Subcutaneous abdominal adipose tissue (tissue), 5 donors: ENCODE data around the gene LRRC38.
"Not testable (repeated sequence)": the region's sequence is repeated elsewhere in the genome, so short reads cannot be mapped to it uniquely, and the experiment has no call there.

Source experiments
- H3K27ac ChIP-seq: one replicate; pipeline ENCODE4 v1.7.0; 2013; ENCODE audit warnings: low read depth, mild to moderate bottlenecking, inconsistent platforms, low read length, moderate library complexity
- H3K27me3 ChIP-seq, 5 donors: one replicate each; pipeline ENCODE4 v1.7.0; 2013; ENCODE audit warnings: low read length in 5 of 5, inconsistent platforms in 1 of 5; ENCODE audit not compliant: control insufficient read depth in 5 of 5, insufficient read depth in 4 of 5
- H3K36me3 ChIP-seq, 5 donors: one replicate each; pipeline ENCODE4 v1.7.0; 2013; ENCODE audit warnings: low read length in 5 of 5; ENCODE audit not compliant: control insufficient read depth in 5 of 5, insufficient read depth in 5 of 5
- H3K4me1 ChIP-seq, 5 donors: one replicate each; pipeline ENCODE4 v1.7.0; 2013; ENCODE audit warnings: low read length in 5 of 5, mild to moderate bottlenecking in 3 of 5, moderate library complexity in 1 of 5; ENCODE audit not compliant: control insufficient read depth in 5 of 5, insufficient read depth in 5 of 5
- H3K4me3 ChIP-seq, 5 donors: one replicate each; pipeline ENCODE4 v1.7.0; 2013; ENCODE audit warnings: low read length in 5 of 5, low read depth in 1 of 5
- H3K9ac ChIP-seq, 5 donors: one replicate each; pipeline ENCODE4 v1.7.0; 2013; ENCODE audit warnings: low read length in 5 of 5, mild to moderate bottlenecking in 4 of 5, moderate library complexity in 3 of 5
- H3K9me3 ChIP-seq, 5 donors: one replicate each; pipeline ENCODE4 v1.7.0; 2013; ENCODE audit warnings: low read length in 5 of 5; ENCODE audit not compliant: control insufficient read depth in 5 of 5
- donor health status: healthy.
- donor health status: healthy.
- donor health status: healthy.
- donor health status: healthy.
- donor health status: healthy.

The LRRC38 gene, protein sequence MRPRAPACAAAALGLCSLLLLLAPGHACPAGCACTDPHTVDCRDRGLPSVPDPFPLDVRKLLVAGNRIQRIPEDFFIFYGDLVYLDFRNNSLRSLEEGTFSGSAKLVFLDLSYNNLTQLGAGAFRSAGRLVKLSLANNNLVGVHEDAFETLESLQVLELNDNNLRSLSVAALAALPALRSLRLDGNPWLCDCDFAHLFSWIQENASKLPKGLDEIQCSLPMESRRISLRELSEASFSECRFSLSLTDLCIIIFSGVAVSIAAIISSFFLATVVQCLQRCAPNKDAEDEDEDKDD

GRCh38 chr1:13513895-13514546 lies at the start of gene LRRC38:
Gene LRRC38, minus strand, starts transcription at chr1:13514003. Its CDS starts 410 bp downstream, at chr1:13513593.
- Histone ChIP-seq H3K4me3 (no peak within 1 kb of the TSS), H3K27me3 (peaks cover 14 to 77% (median 56%) of the 10 kb centered on the region in 5 donors)

DNA sequence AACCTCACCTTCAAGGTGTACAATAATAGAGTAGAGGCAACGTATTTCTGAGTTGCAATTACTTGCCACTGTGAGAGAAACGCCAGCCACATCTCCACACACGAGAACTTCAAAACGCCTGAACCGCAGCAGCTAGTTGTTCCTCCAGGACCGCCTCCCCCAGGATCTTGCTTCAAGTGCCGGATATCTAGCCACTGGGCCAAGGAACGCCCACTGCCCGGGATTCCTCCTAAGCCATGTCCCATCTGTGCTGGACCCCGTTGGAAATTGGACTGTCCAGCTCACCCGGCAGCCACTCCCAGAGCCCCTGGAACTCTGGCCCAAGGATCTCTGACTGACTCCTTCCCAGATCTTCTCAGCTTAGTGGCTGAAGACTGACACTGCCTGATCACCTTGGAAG lies 49.2 kb upstream of the LRRC38 start:
- not testable (repeated sequence) for H3K27me3 ChIP-seq, H3K36me3 ChIP-seq, H3K9me3 ChIP-seq, H3K4me1 ChIP-seq, H3K4me3 ChIP-seq, H3K9ac ChIP-seq, H3K27ac ChIP-seq

More at GRCh38 chr1:13513895-13514546, at the start of gene LRRC38:
- Histone ChIP-seq H3K9ac (no peak within 1 kb of the TSS), H3K27ac (no peak within 1 kb of the TSS), H3K9me3 (peaks cover 0 to 4% (median 4%) of the 10 kb centered on the region in 5 donors), H3K4me1 (peaks cover 0 to 9% (median 0%) of the 10 kb centered on the region in 5 donors), H3K36me3 (no peaks in the 10 kb centered on the region)

- Histone ChIP-seq H3K9ac (no peak overlapping the region), H3K36me3 (no peaks in the 10 kb centered on the region)
Measured at GRCh38 chr1:13560541-13560940, 46.7 kb upstream of the LRRC38 start.

DNA sequence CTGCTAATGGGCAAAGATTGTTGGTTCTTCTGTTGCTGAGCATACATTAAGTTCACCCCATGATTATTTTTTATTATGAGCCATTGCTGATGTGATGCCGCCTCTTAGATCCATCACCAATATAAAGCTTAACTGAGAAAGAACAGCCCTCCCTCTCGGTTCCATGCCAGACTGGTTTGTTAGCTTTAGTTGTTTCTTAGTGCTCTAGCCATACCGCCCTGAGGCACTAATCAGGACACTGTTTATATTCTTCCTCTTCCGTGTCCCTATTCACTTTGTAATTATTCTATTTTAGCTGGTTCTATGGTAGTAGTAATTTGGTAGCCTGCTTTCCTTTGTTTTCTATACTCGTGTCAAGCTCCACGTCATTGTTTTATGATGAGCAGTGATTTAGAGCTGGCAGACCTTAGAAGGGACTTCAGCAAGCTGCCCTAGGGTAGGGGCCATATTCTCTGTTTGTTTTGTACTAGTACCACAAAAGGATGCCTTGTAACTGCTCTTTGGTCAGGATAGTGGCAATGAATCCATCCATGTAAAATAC lies 42.5 kb upstream of the LRRC38 start:
- Histone ChIP-seq H3K9ac (no peak overlapping the region), H3K9me3 (no peaks in the 10 kb centered on the region), H3K4me1 (no peaks in the 10 kb centered on the region), H3K36me3 (no peaks in the 10 kb centered on the region), H3K4me3 (no peak overlapping the region), H3K27me3 (peaks cover 0 to 5% (median 0%) of the 10 kb centered on the region in 5 donors), H3K27ac (no peak overlapping the region)

More at GRCh38 chr1:13560541-13560940, 46.7 kb upstream of the LRRC38 start:
- Histone ChIP-seq H3K27me3 (peaks cover 0 to 5% (median 0%) of the 10 kb centered on the region in 5 donors), H3K27ac (no peak overlapping the region), H3K9me3 (no peaks in the 10 kb centered on the region), H3K4me3 (no peak overlapping the region), H3K4me1 (no peaks in the 10 kb centered on the region)

GRCh38 chr1:13554798-13555197 lies 41.0 kb upstream of the LRRC38 start:
- no peak overlapping the region for H3K27ac ChIP-seq
- H3K9me3 ChIP-seq: no peaks in the 10 kb centered on the region
- no peak overlapping the region for H3K9ac ChIP-seq
- H3K27me3 ChIP-seq: no peaks in the 10 kb centered on the region
- H3K4me3 ChIP-seq: no peak overlapping the region
- H3K4me1 ChIP-seq: peaks cover 0 to 2% (median 0%) of the 10 kb centered on the region in 5 donors
- H3K36me3 ChIP-seq: no peaks in the 10 kb centered on the region

DNA sequence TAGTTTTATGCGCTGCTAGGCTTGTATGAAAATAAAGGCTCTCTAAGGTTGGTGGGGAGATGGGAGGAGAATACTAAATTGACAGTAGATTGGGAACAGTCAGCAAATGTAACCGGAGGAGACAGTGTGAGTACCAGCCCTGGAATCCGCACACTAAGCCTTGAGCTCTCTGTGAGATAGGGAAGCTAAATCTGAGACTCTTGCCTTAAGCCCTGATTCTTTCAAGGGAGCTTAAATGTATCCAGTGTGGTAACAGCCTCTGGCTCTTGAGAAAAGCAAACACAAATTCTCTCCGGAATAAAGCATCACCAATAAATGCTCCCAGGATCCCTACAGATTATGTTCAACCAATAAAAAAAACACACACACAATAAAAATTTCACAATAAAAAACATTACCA lies 36.9 kb upstream of the LRRC38 start:
- H3K4me3 ChIP-seq: no peak overlapping the region
- peaks cover 0 to 2% (median 0%) of the 10 kb centered on the region in 5 donors for H3K4me1 ChIP-seq
- no peak overlapping the region for H3K27ac ChIP-seq
- no peak overlapping the region for H3K9ac ChIP-seq
- H3K36me3 ChIP-seq: no peaks in the 10 kb centered on the region
- peaks cover 4 to 8% (median 7%) of the 10 kb centered on the region in 5 donors for H3K27me3 ChIP-seq
- H3K9me3 ChIP-seq: no peaks in the 10 kb centered on the region

GRCh38 chr1:13549521-13549920 lies 35.7 kb upstream of the LRRC38 start:
- no peaks in the 10 kb centered on the region for H3K36me3 ChIP-seq

DNA sequence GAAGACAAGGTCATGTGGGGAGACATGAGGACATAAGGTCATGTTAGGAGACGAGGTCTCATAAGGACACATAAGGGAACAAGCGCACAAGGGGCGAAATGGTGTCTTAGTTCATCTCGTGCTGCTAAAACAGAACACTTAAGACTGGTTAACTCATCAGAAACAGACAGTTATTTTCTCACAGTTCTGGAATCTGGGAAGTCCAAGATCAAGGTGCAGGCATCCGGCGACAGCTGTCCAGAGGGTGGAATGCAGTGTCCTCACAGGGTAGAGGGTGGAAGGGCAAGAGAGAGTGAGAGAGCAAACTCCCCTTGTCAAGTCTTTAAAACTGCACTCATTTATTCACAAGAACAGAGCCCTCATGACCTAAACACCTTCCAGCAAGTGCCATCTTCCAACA lies 35.2 kb upstream of the LRRC38 start:
- peaks cover 0 to 2% (median 2%) of the 10 kb centered on the region in 5 donors for H3K4me1 ChIP-seq
- no peak overlapping the region for H3K27ac ChIP-seq

More at GRCh38 chr1:13549521-13549920, 35.7 kb upstream of the LRRC38 start:
- Histone ChIP-seq H3K4me3 (no peak overlapping the region), H3K4me1 (peaks cover 0 to 2% (median 0%) of the 10 kb centered on the region in 5 donors), H3K27me3 (peaks cover 4 to 8% (median 7%) of the 10 kb centered on the region in 5 donors), H3K9me3 (no peaks in the 10 kb centered on the region), H3K9ac (no peak overlapping the region), H3K27ac (no peak overlapping the region)

GRCh38 chr1:13548281-13548680 lies 34.5 kb upstream of the LRRC38 start:
- Histone ChIP-seq H3K9me3 (no peaks in the 10 kb centered on the region), H3K36me3 (no peaks in the 10 kb centered on the region), H3K27ac (no peak overlapping the region), H3K27me3 (peaks cover 4 to 8% (median 7%) of the 10 kb centered on the region in 5 donors), H3K4me3 (no peak overlapping the region), H3K4me1 (peaks cover 0 to 9% (median 2%) of the 10 kb centered on the region in 5 donors), H3K9ac (no peak overlapping the region)

More for the DNA sequence above, 35.2 kb upstream of the LRRC38 start:
- Histone ChIP-seq H3K36me3 (no peaks in the 10 kb centered on the region), H3K9ac (no peak overlapping the region), H3K4me3 (no peak overlapping the region), H3K9me3 (no peaks in the 10 kb centered on the region), H3K27me3 (peaks cover 4 to 8% (median 7%) of the 10 kb centered on the region in 5 donors)

DNA sequence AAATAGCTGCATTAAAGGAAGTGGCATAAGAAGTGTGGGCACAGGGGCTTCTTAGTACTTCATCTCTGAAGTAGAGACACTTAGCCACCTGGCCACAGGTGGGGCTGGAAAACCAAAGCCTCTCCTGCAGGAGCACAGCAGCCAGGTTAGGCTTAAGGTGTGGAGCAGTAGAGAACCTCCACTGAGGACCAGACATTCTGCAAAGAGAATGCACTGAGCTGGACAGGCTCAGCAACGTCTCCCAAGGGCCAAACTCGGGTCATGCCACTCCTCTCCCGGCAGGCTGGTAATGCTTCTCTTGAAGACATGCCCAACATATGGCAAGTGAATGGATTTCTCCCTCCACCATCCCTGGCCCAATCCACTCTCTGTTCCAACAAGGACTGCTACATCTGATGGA lies 33.0 kb upstream of the LRRC38 start:
- Histone ChIP-seq H3K27ac (no peak overlapping the region), H3K4me3 (no peak overlapping the region), H3K9ac (no peak overlapping the region), H3K27me3 (peaks cover 4 to 8% (median 7%) of the 10 kb centered on the region in 5 donors), H3K9me3 (no peaks in the 10 kb centered on the region), H3K4me1 (peaks cover 0 to 10% (median 2%) of the 10 kb centered on the region in 5 donors), H3K36me3 (no peaks in the 10 kb centered on the region)
